ENCODE results near the gene DPYSL5. TPM values are rescaled to one million over a fixed set of nuclear protein-coding genes. Genes with fewer than 3 reads are reported as not detected.

Gene DPYSL5
- total RNA-seq, 1 donor from 2014 or later = 0.11 TPM

GRCh38 chr2:26816893-26817292 is 31.0 kb upstream of the DPYSL5 start:
- Mint-ChIP-seq H3K36me3 (ENCODE audit: unreplicated experiment) (no peaks in the 10 kb centered on the region), H3K4me1 (ENCODE audit: unreplicated experiment) (no peaks in the 10 kb centered on the region), H3K9me3 (ENCODE audit: unreplicated experiment) (no peaks in the 10 kb centered on the region), H3K4me3 (ENCODE audit: unreplicated experiment) (no peak overlapping the region), H3K27me3 (ENCODE audit: unreplicated experiment) (peaks cover 51% of the 10 kb centered on the region), H3K27ac (ENCODE audit: unreplicated experiment) (no peak overlapping the region)
- no peak for DNase-seq (ENCODE audit: extremely low spot score, unreplicated experiment)
- TF ChIP-seq CTCF (IDR thresholded peaks at IDR 0.05) = no peak

- Mint-ChIP-seq H3K27me3 (ENCODE audit: unreplicated experiment) (peaks cover 45% of the 10 kb centered on the region), H3K4me1 (ENCODE audit: unreplicated experiment) (no peaks in the 10 kb centered on the region), H3K9me3 (ENCODE audit: unreplicated experiment) (no peaks in the 10 kb centered on the region), H3K36me3 (ENCODE audit: unreplicated experiment) (no peaks in the 10 kb centered on the region), H3K4me3 (ENCODE audit: unreplicated experiment) (no peak overlapping the region), H3K27ac (ENCODE audit: unreplicated experiment) (no peak overlapping the region)
- no peak for TF ChIP-seq CTCF (IDR thresholded peaks at IDR 0.05)
- no peak for DNase-seq (ENCODE audit: extremely low spot score, unreplicated experiment)
Observed at GRCh38 chr2:26818255-26818654, 29.7 kb upstream of the DPYSL5 start.

GRCh38 chr2:26818972-26819371 is 29.0 kb upstream of the DPYSL5 start:
- no peak overlapping the region for H3K27ac Mint-ChIP-seq (ENCODE audit: unreplicated experiment)
- peaks cover 41% of the 10 kb centered on the region for H3K27me3 Mint-ChIP-seq (ENCODE audit: unreplicated experiment)
- TF ChIP-seq CTCF (IDR thresholded peaks at IDR 0.05) = no peak
- H3K36me3 Mint-ChIP-seq (ENCODE audit: unreplicated experiment) = no peaks in the 10 kb centered on the region
- no peaks in the 10 kb centered on the region for H3K9me3 Mint-ChIP-seq (ENCODE audit: unreplicated experiment)
- no peak overlapping the region for H3K4me3 Mint-ChIP-seq (ENCODE audit: unreplicated experiment)
- DNase-seq (ENCODE audit: extremely low spot score, unreplicated experiment) = no peak
- H3K4me1 Mint-ChIP-seq (ENCODE audit: unreplicated experiment) = no peaks in the 10 kb centered on the region

- no peak for DNase-seq (ENCODE audit: extremely low spot score, unreplicated experiment)
- H3K36me3 Mint-ChIP-seq (ENCODE audit: unreplicated experiment) = no peaks in the 10 kb centered on the region
- H3K4me3 Mint-ChIP-seq (ENCODE audit: unreplicated experiment) = no peak overlapping the region
- no peak overlapping the region for H3K27ac Mint-ChIP-seq (ENCODE audit: unreplicated experiment)
- no peaks in the 10 kb centered on the region for H3K9me3 Mint-ChIP-seq (ENCODE audit: unreplicated experiment)
- H3K4me1 Mint-ChIP-seq (ENCODE audit: unreplicated experiment) = no peaks in the 10 kb centered on the region
- no peak for TF ChIP-seq CTCF (IDR thresholded peaks at IDR 0.05)
- H3K27me3 Mint-ChIP-seq (ENCODE audit: unreplicated experiment) = peaks cover 51% of the 10 kb centered on the region
Observed at GRCh38 chr2:26820932-26821331, 27.0 kb upstream of the DPYSL5 start.

GRCh38 chr2:26822877-26823276 is 25.1 kb upstream of the DPYSL5 start:
- Mint-ChIP-seq H3K27me3 (ENCODE audit: unreplicated experiment) (peaks cover 42% of the 10 kb centered on the region), H3K4me3 (ENCODE audit: unreplicated experiment) (no peak overlapping the region), H3K4me1 (ENCODE audit: unreplicated experiment) (no peaks in the 10 kb centered on the region), H3K36me3 (ENCODE audit: unreplicated experiment) (no peaks in the 10 kb centered on the region), H3K27ac (ENCODE audit: unreplicated experiment) (no peak overlapping the region), H3K9me3 (ENCODE audit: unreplicated experiment) (no peaks in the 10 kb centered on the region)
- no peak for DNase-seq (ENCODE audit: extremely low spot score, unreplicated experiment)
- no peak for TF ChIP-seq CTCF (IDR thresholded peaks at IDR 0.05)
